ENCODE data around the gene KIF21A.
"Not testable (repeated sequence)": the region's sequence is repeated elsewhere in the genome, so short reads cannot be mapped to it uniquely, and the experiment has no call there.

KIF21A gene

DNA sequence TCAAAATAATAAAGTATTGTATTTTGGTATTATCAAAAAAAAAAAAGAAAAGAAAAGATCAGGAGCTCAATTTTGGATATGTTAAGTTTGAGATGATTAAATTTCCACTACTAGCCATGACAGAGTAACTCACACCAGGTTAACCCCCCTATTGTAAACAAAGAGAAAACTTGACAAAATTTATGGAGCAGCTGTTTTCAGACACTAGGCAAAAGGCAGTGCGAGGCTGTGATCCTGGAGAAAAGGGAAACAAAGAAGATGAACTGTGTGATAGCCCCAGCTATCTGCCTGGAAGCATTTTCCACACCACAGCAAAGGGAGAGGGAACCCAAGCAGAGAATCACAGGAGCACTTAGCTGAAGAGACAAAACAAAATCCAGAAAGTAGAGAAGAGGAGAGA is 145.0 kb downstream of the KIF21A start:
- DNase-seq, result no peak
- TF ChIP-seq, protein P1, sequence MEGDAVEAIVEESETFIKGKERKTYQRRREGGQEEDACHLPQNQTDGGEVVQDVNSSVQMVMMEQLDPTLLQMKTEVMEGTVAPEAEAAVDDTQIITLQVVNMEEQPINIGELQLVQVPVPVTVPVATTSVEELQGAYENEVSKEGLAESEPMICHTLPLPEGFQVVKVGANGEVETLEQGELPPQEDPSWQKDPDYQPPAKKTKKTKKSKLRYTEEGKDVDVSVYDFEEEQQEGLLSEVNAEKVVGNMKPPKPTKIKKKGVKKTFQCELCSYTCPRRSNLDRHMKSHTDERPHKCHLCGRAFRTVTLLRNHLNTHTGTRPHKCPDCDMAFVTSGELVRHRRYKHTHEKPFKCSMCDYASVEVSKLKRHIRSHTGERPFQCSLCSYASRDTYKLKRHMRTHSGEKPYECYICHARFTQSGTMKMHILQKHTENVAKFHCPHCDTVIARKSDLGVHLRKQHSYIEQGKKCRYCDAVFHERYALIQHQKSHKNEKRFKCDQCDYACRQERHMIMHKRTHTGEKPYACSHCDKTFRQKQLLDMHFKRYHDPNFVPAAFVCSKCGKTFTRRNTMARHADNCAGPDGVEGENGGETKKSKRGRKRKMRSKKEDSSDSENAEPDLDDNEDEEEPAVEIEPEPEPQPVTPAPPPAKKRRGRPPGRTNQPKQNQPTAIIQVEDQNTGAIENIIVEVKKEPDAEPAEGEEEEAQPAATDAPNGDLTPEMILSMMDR (IDR thresholded peaks at IDR 0.05; ENCODE audit: low read length), result no peak
- TF ChIP-seq EZH2phosphoT487 (IDR thresholded peaks at IDR 0.05; ENCODE audit: low read length) (no peak), EZH2 (optimal IDR thresholded peaks at IDR 0.05; ENCODE audit: low read depth, low read length) (no peak)
- Histone ChIP-seq H3K4me3 (ENCODE audit: low read length) (no peak overlapping the region), H2AFZ (ENCODE audit: low read length) (no peak overlapping the region), H3K4me2 (ENCODE audit: low read depth, low read length) (no peak overlapping the region), H3K4me1 (ENCODE audit: low read length) (no peaks in the 10 kb centered on the region), H3F3A (ENCODE audit: insufficient read depth, low read length) (no peaks in the 10 kb centered on the region), H4K20me1 (ENCODE audit: insufficient read depth, low read length) (no peaks in the 10 kb centered on the region), H3K27ac (ENCODE audit: low read length) (no peak overlapping the region), H3K9me2 (replicated peaks; ENCODE audit: insufficient read depth, low read length) (no peaks in the 10 kb centered on the region), H3K9ac (ENCODE audit: low read length) (no peak overlapping the region), H3K79me2 (ENCODE audit: low read length) (no peaks in the 10 kb centered on the region), H3K9me3 (replicated peaks; ENCODE audit: insufficient read depth, low read length) (no peaks in the 10 kb centered on the region), H3K27me3 (replicated peaks; ENCODE audit: insufficient read depth, low read length) (no peaks in the 10 kb centered on the region), H3K36me3 (replicated peaks; ENCODE audit: insufficient read depth, low read length) (no peaks in the 10 kb centered on the region)

DNA sequence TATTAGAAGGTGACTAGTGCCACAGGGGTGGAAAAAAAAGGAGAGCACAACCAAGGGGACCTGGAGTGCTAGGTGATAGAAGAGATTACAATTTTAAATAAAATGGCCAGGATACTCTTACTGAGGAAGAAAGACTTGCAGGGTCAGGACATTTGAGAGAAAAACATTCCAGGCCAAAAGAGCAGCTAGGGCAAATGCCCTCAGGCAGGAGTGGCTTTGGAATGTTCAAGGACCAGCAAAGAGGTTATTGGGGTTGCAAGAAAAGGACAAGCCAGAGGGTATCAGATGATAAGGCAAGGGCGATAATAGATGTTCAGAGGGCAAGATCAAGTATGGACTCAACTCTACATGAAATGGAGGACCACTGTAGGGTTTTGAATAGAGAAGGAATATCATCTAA is 146.4 kb downstream of the KIF21A start:
- Histone ChIP-seq H3F3A (ENCODE audit: insufficient read depth, low read length) (no peaks in the 10 kb centered on the region), H3K4me2 (ENCODE audit: low read depth, low read length) (no peak overlapping the region), H3K27me3 (replicated peaks; ENCODE audit: insufficient read depth, low read length) (no peaks in the 10 kb centered on the region), H3K4me1 (ENCODE audit: low read length) (no peaks in the 10 kb centered on the region), H3K4me3 (ENCODE audit: low read length) (no peak overlapping the region), H3K9me3 (replicated peaks; ENCODE audit: insufficient read depth, low read length) (no peaks in the 10 kb centered on the region), H3K9ac (ENCODE audit: low read length) (no peak overlapping the region), H3K27ac (ENCODE audit: low read length) (no peak overlapping the region), H4K20me1 (ENCODE audit: insufficient read depth, low read length) (no peaks in the 10 kb centered on the region), H3K79me2 (ENCODE audit: low read length) (no peaks in the 10 kb centered on the region), H2AFZ (ENCODE audit: low read length) (no peak overlapping the region), H3K36me3 (replicated peaks; ENCODE audit: insufficient read depth, low read length) (no peaks in the 10 kb centered on the region), H3K9me2 (replicated peaks; ENCODE audit: insufficient read depth, low read length) (no peaks in the 10 kb centered on the region)
- DNase-seq, result no peak
- TF ChIP-seq EZH2phosphoT487 (IDR thresholded peaks at IDR 0.05; ENCODE audit: low read length) (no peak), EZH2 (optimal IDR thresholded peaks at IDR 0.05; ENCODE audit: low read depth, low read length) (no peak)
- TF ChIP-seq, protein P1 (IDR thresholded peaks at IDR 0.05; ENCODE audit: low read length), result no peak

DNA sequence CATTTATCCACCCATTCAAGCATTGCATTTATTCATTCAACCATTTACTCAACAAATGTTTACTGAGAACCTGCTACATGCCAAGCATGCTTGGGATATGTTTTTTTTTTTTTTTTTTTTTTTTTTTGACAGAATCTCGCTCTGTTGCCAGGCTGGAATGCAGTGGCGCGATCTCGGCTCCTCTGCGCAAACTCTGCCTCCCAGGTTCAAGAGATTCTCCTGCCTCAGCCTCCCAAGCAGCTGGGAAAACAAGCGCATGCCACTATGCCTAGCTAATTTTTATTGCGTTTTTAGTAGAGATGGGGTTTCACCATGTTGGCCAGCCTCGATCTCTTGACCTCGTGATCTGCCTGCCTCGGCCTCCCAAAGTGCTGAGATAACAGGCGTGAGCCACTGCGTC is 147.3 kb downstream of the KIF21A start:
- not testable (repeated sequence) for H3K9ac ChIP-seq (ENCODE audit: low read length); H3K9me2 ChIP-seq (replicated peaks; ENCODE audit: insufficient read depth, low read length); H2AFZ ChIP-seq (ENCODE audit: low read length); H3K4me1 ChIP-seq (ENCODE audit: low read length); H3K27me3 ChIP-seq (replicated peaks; ENCODE audit: insufficient read depth, low read length); H3K4me2 ChIP-seq (ENCODE audit: low read depth, low read length); H3K9me3 ChIP-seq (replicated peaks; ENCODE audit: insufficient read depth, low read length); H4K20me1 ChIP-seq (ENCODE audit: insufficient read depth, low read length); H3K4me3 ChIP-seq (ENCODE audit: low read length); H3K79me2 ChIP-seq (ENCODE audit: low read length); H3F3A ChIP-seq (ENCODE audit: insufficient read depth, low read length); H3K27ac ChIP-seq (ENCODE audit: low read length); H3K36me3 ChIP-seq (replicated peaks; ENCODE audit: insufficient read depth, low read length); DNase-seq

DNA sequence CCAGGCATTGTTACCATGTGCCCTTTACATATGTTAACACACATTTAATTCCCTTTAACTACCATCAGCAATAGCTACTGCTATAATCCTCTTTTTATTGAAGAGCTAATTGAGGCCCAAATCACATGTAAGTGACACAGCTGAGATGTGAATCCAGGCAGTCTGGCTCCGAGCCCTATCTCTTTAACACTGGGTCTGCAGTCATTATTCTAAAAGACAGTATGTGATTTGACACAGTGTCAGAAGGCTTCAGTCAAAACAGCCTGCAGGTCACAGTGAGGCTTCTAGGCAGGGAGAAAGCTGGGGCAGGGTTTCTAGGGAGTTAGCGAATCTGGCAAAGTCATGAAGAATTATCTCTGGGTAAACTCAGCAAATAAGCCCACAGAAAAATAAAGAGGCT is 148.2 kb downstream of the KIF21A start:
- no peak for DNase-seq
- no peak overlapping the region for H3K4me3 ChIP-seq (ENCODE audit: low read length)

More for the DNA sequence above, 148.2 kb downstream of the KIF21A start:
- no peaks in the 10 kb centered on the region for H3K27me3 ChIP-seq (replicated peaks; ENCODE audit: insufficient read depth, low read length)
- no peak overlapping the region for H3K9ac ChIP-seq (ENCODE audit: low read length)
- TF ChIP-seq EZH2 (optimal IDR thresholded peaks at IDR 0.05; ENCODE audit: low read depth, low read length), result no peak
- TF ChIP-seq, protein P1 (IDR thresholded peaks at IDR 0.05; ENCODE audit: low read length), result no peak
- TF ChIP-seq EZH2phosphoT487 (IDR thresholded peaks at IDR 0.05; ENCODE audit: low read length), result no peak
- H2AFZ ChIP-seq (ENCODE audit: low read length), result no peak overlapping the region
- H3K36me3 ChIP-seq (replicated peaks; ENCODE audit: insufficient read depth, low read length), result no peaks in the 10 kb centered on the region
- no peak overlapping the region for H3K27ac ChIP-seq (ENCODE audit: low read length)
- no peaks in the 10 kb centered on the region for H3K9me2 ChIP-seq (replicated peaks; ENCODE audit: insufficient read depth, low read length)
- no peaks in the 10 kb centered on the region for H3K79me2 ChIP-seq (ENCODE audit: low read length)
- no peaks in the 10 kb centered on the region for H3F3A ChIP-seq (ENCODE audit: insufficient read depth, low read length)
- no peaks in the 10 kb centered on the region for H3K4me1 ChIP-seq (ENCODE audit: low read length)
- H3K4me2 ChIP-seq (ENCODE audit: low read depth, low read length), result no peak overlapping the region
- no peaks in the 10 kb centered on the region for H4K20me1 ChIP-seq (ENCODE audit: insufficient read depth, low read length)
- H3K9me3 ChIP-seq (replicated peaks; ENCODE audit: insufficient read depth, low read length), result no peaks in the 10 kb centered on the region

Data from MM.1S (cell line).